Stimulated activated CD4-positive, alpha-beta T cell treated with anti-CD3 and anti-CD28 coated beads, Interleukin-1b, Interleukin-23, amount 100 ng/mL, for 48 hours (primary cell): ENCODE results near the gene SOX8.
"Not testable (repeated sequence)": the region's sequence is repeated elsewhere in the genome, so short reads cannot be mapped to it uniquely, and the experiment has no call there.

Experiments
- DNase-seq: peaks from one replicate; pipeline ENCODE4 v3.0.0-alpha.2; 2020

Gene SOX8

GRCh38 chr16:981695-982144 is at the start of gene SOX8:
TSS of gene SOX8 (plus strand) at chr16:981770. CDS start at chr16:981923, 153 bp downstream.
- no peak for DNase-seq

- DNase-seq, result no peak
Measured at GRCh38 chr16:932831-933330, 48.7 kb upstream of the SOX8 start.

GRCh38 chr16:933581-933980 is 48.0 kb upstream of the SOX8 start:
- no peak for DNase-seq

GRCh38 chr16:934178-934577 is 47.4 kb upstream of the SOX8 start:
- DNase-seq, result no peak

GRCh38 chr16:935684-936083 is 45.9 kb upstream of the SOX8 start:
- no peak for DNase-seq

GRCh38 chr16:937311-937710 is 44.3 kb upstream of the SOX8 start:
- no peak for DNase-seq

GRCh38 chr16:937723-938122 is 43.8 kb upstream of the SOX8 start:
- no peak for DNase-seq

GRCh38 chr16:938136-938535 is 43.4 kb upstream of the SOX8 start:
- DNase-seq, result no peak

- DNase-seq, result no peak
Measured at GRCh38 chr16:938752-939151, 42.8 kb upstream of the SOX8 start.

- no peak for DNase-seq
Measured at GRCh38 chr16:939311-939710, 42.3 kb upstream of the SOX8 start.

GRCh38 chr16:939941-940340 is 41.6 kb upstream of the SOX8 start:
- no peak for DNase-seq

GRCh38 chr16:942436-943060 is 39.0 kb upstream of the SOX8 start:
- no peak for DNase-seq

GRCh38 chr16:943971-944370 is 37.6 kb upstream of the SOX8 start:
- no peak for DNase-seq

- DNase-seq, result no peak
Measured at GRCh38 chr16:945271-946047, 36.1 kb upstream of the SOX8 start.

GRCh38 chr16:946048-946395 is 35.5 kb upstream of the SOX8 start:
- DNase-seq, result no peak

- DNase-seq, result no peak
Measured at GRCh38 chr16:947255-947921, 34.2 kb upstream of the SOX8 start.

- not testable (repeated sequence) for DNase-seq
Measured at GRCh38 chr16:947922-948303, 33.7 kb upstream of the SOX8 start.

- not testable (repeated sequence) for DNase-seq
Measured at GRCh38 chr16:948767-949166, 32.8 kb upstream of the SOX8 start.

GRCh38 chr16:950733-951573 is 30.6 kb upstream of the SOX8 start:
- DNase-seq, result not testable (repeated sequence)

GRCh38 chr16:951660-952301 is 29.8 kb upstream of the SOX8 start:
- DNase-seq, result no peak

- no peak for DNase-seq
Measured at GRCh38 chr16:952321-952720, 29.2 kb upstream of the SOX8 start.

GRCh38 chr16:953818-954217 is 27.8 kb upstream of the SOX8 start:
- not testable (repeated sequence) for DNase-seq
